ENCODE results near the gene MRFAP1.

Gene MRFAP1

GRCh38 chr4:6632125-6632524 lies 8.4 kb upstream of the MRFAP1 start:
- Histone ChIP-seq H3K9ac (ENCODE audit: low read length) (no peak overlapping the region), H4K20me1 (ENCODE audit: insufficient read depth, low read length) (no peaks in the 10 kb centered on the region), H3K4me2 (ENCODE audit: low read length) (no peak overlapping the region), H3K27me3 (ENCODE audit: low read depth, low read length) (no peaks in the 10 kb centered on the region), H2AFZ (ENCODE audit: low read depth, low read length) (no peak overlapping the region), H3K9me3 (ENCODE audit: insufficient read depth, low read length) (no peaks in the 10 kb centered on the region), H3K36me3 (replicated peaks; ENCODE audit: low read depth, low read length) (no peaks in the 10 kb centered on the region), H3K4me3 (ENCODE audit: low read length) (no peak overlapping the region), H3K27ac (ENCODE audit: low read length) (no peak overlapping the region), H3K79me2 (ENCODE audit: low read length) (no peaks in the 10 kb centered on the region), H3K4me1 (ENCODE audit: low read length) (0 out of 2 replicates have a peak, but pooled peaks cover 2% of the 10 kb centered on the region)
- no peak for TF ChIP-seq EZH2phosphoT487 (IDR thresholded peaks at IDR 0.05; ENCODE audit: low read depth)
- no peak for TF ChIP-seq CTCF (IDR thresholded peaks at IDR 0.05; ENCODE audit: low read depth, low read length)

GRCh38 chr4:6633091-6633906 lies 7.2 kb upstream of the MRFAP1 start:
- H4K20me1 ChIP-seq (ENCODE audit: insufficient read depth, low read length): no peaks in the 10 kb centered on the region
- H3K9me3 ChIP-seq (ENCODE audit: insufficient read depth, low read length): no peaks in the 10 kb centered on the region
- no peaks in the 10 kb centered on the region for H3K36me3 ChIP-seq (replicated peaks; ENCODE audit: low read depth, low read length)
- H3K27ac ChIP-seq (ENCODE audit: low read length): no peak overlapping the region
- no peak for TF ChIP-seq CTCF (IDR thresholded peaks at IDR 0.05; ENCODE audit: low read depth, low read length)
- no peak for TF ChIP-seq EZH2phosphoT487 (IDR thresholded peaks at IDR 0.05; ENCODE audit: low read depth)
- H3K4me3 ChIP-seq (ENCODE audit: low read length): no peak overlapping the region
- H3K79me2 ChIP-seq (ENCODE audit: low read length): no peaks in the 10 kb centered on the region
- H3K4me2 ChIP-seq (ENCODE audit: low read length): no peak overlapping the region
- no peak overlapping the region for H3K9ac ChIP-seq (ENCODE audit: low read length)
- no peak overlapping the region for H2AFZ ChIP-seq (ENCODE audit: low read depth, low read length)
- H3K4me1 ChIP-seq (ENCODE audit: low read length): 0 out of 2 replicates have a peak, but pooled peaks cover 2% of the 10 kb centered on the region
- no peaks in the 10 kb centered on the region for H3K27me3 ChIP-seq (ENCODE audit: low read depth, low read length)

- Histone ChIP-seq H3K27me3 (ENCODE audit: low read depth, low read length) (no peaks in the 10 kb centered on the region), H2AFZ (ENCODE audit: low read depth, low read length) (no peak overlapping the region), H4K20me1 (ENCODE audit: insufficient read depth, low read length) (no peaks in the 10 kb centered on the region), H3K9ac (ENCODE audit: low read length) (no peak overlapping the region), H3K4me1 (ENCODE audit: low read length) (0 out of 2 replicates have a peak, but pooled peaks cover 2% of the 10 kb centered on the region), H3K4me3 (ENCODE audit: low read length) (no peak overlapping the region), H3K4me2 (ENCODE audit: low read length) (no peak overlapping the region), H3K36me3 (replicated peaks; ENCODE audit: low read depth, low read length) (no peaks in the 10 kb centered on the region), H3K9me3 (ENCODE audit: insufficient read depth, low read length) (no peaks in the 10 kb centered on the region), H3K27ac (ENCODE audit: low read length) (no peak overlapping the region), H3K79me2 (ENCODE audit: low read length) (no peaks in the 10 kb centered on the region)
- TF ChIP-seq CTCF (IDR thresholded peaks at IDR 0.05; ENCODE audit: low read depth, low read length) (no peak), EZH2phosphoT487 (IDR thresholded peaks at IDR 0.05; ENCODE audit: low read depth) (no peak)
Observed at GRCh38 chr4:6634746-6635145, 5.7 kb upstream of the MRFAP1 start.

GRCh38 chr4:6639137-6639680 lies 1.3 kb upstream of the MRFAP1 start:
- peaks cover 22% of the 10 kb centered on the region for H4K20me1 ChIP-seq (ENCODE audit: insufficient read depth, low read length)
- H2AFZ ChIP-seq (ENCODE audit: low read depth, low read length): no peak overlapping the region
- TF ChIP-seq CTCF (IDR thresholded peaks at IDR 0.05; ENCODE audit: low read depth, low read length): no peak
- no peak for TF ChIP-seq EZH2phosphoT487 (IDR thresholded peaks at IDR 0.05; ENCODE audit: low read depth)
- peaks cover 25% of the 10 kb centered on the region for H3K36me3 ChIP-seq (replicated peaks; ENCODE audit: low read depth, low read length)
- H3K4me3 ChIP-seq (ENCODE audit: low read length): no peak overlapping the region
- no peak overlapping the region for H3K9ac ChIP-seq (ENCODE audit: low read length)
- no peaks in the 10 kb centered on the region for H3K9me3 ChIP-seq (ENCODE audit: insufficient read depth, low read length)
- H3K27me3 ChIP-seq (ENCODE audit: low read depth, low read length): no peaks in the 10 kb centered on the region
- no peak overlapping the region for H3K27ac ChIP-seq (ENCODE audit: low read length)
- H3K4me2 ChIP-seq (ENCODE audit: low read length): no peak overlapping the region; the same call in 1 of the 2 replicates
- peaks cover 9% of the 10 kb centered on the region for H3K4me1 ChIP-seq (ENCODE audit: low read length)
- peaks cover 35% of the 10 kb centered on the region for H3K79me2 ChIP-seq (ENCODE audit: low read length)
